ENCODE data around the gene UVRAG. TPM values are rescaled to one million over a fixed set of nuclear protein-coding genes. Genes with fewer than 3 reads are reported as not detected.

The UVRAG gene
- total and polyA plus RNA-seq, 2 of the 13 experiments (the other 11 are each of a cell fraction or from before 2014, with no cell fraction given): 9.7 to 17.3 TPM

DNA sequence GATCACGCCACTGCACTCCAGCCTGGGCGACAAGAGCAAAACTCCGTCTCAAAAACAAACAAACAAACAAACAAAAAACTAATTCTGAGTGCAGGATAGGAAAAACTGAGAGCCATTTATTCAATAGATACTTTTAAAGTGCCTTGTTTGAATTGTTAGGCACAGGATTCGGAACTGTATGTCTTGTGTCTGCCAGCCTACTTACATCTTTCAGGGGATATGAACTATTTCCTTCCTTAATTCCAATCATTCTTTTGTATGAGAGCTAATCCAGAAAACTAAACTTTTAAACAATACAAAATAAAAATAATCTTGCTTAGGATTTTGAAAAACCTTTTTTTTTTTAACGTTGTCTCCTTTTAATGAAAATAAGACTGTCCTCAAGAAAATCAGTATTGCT is 12.6 kb downstream of the UVRAG start:
- Histone ChIP-seq H3K4me2 (ENCODE audit: low read depth, low read length) (no peak overlapping the region), H2AFZ (ENCODE audit: low read length) (no peak overlapping the region), H4K20me1 (ENCODE audit: insufficient read depth, low read length) (no peaks in the 10 kb centered on the region), H3K9ac (ENCODE audit: insufficient read depth, low read depth, low read length) (no peak overlapping the region), H3K4me1 (ENCODE audit: insufficient read depth, low read length) (peaks cover 28% of the 10 kb centered on the region), H3K9me3 (ENCODE audit: low read length) (no peaks in the 10 kb centered on the region), H3K79me2 (ENCODE audit: insufficient read depth, low read length) (peaks cover 50% of the 10 kb centered on the region), H3K27me3 (ENCODE audit: control insufficient read depth in 1 of 2, insufficient read depth in 2 of 2, low read length in 2 of 2) (no peaks in the 10 kb centered on the region), H3K4me3 (replicated peaks in 1 of 3; ENCODE audit: insufficient read depth in 1 of 3, low read depth in 2 of 3, low read length in 3 of 3) (no peak overlapping the region), H3K27ac (ENCODE audit: extremely low read length, insufficient read depth, low read length) (no peak overlapping the region), H3K36me3 (replicated peaks in 1 of 2; ENCODE audit: control insufficient read depth in 1 of 2, insufficient read depth in 2 of 2, low read length in 2 of 2) (no peaks in the 10 kb centered on the region; a peak in 1 of 5 replicates)
- no peak for FAIRE-seq
- no peak for TF ChIP-seq GATAD2A (CRISPR knock-in tag; IDR thresholded peaks at IDR 0.05)
- TF ChIP-seq POGZ (CRISPR knock-in tag; IDR thresholded peaks at IDR 0.05): no peak
- TF ChIP-seq ZNF747 (CRISPR knock-in tag; IDR thresholded peaks at IDR 0.05; ENCODE audit: borderline replicate concordance): no peak
- no peak for TF ChIP-seq SMAD3 (CRISPR knock-in tag; IDR thresholded peaks at IDR 0.05)
- TF ChIP-seq MATR3 (CRISPR knock-in tag; IDR thresholded peaks at IDR 0.05): no peak
- no peak for TF ChIP-seq ZNF788 (CRISPR knock-in tag; IDR thresholded peaks at IDR 0.05; ENCODE audit: borderline replicate concordance)
- no peak for TF ChIP-seq AGO2 (optimal IDR thresholded peaks at IDR 0.05; ENCODE audit: low read depth, low read length)
- TF ChIP-seq RBFOX2 (IDR thresholded peaks at IDR 0.05; ENCODE audit: low read depth, low read length): no peak
- no peak for TF ChIP-seq ZNF251 (CRISPR knock-in tag; IDR thresholded peaks at IDR 0.05)
- ChIA-PET POLR2A (no interaction called here), CTCF (ENCODE audit: low intra/inter-chr PET ratio, low total read pairs) (no interaction called here)
- no TSS peak for BruUV-seq (replicated peaks)
- no peak for ATAC-seq
- 94% methylated on average over 5 of the region's 5 CpGs for WGBS (ENCODE audit: low lambda C conversion rate)
- intact Hi-C loops (cut with micrococcal nuclease; ENCODE audit: unreplicated experiment): no loop called here
- in situ Hi-C loops (cut with HindIII; ENCODE audit: extremely low pct_ligation_motif_present, low pct_unique_long_range_greater_than_20kb): no loop called here
- no peak for DNase-seq (ENCODE audit: low spot score)

DNA sequence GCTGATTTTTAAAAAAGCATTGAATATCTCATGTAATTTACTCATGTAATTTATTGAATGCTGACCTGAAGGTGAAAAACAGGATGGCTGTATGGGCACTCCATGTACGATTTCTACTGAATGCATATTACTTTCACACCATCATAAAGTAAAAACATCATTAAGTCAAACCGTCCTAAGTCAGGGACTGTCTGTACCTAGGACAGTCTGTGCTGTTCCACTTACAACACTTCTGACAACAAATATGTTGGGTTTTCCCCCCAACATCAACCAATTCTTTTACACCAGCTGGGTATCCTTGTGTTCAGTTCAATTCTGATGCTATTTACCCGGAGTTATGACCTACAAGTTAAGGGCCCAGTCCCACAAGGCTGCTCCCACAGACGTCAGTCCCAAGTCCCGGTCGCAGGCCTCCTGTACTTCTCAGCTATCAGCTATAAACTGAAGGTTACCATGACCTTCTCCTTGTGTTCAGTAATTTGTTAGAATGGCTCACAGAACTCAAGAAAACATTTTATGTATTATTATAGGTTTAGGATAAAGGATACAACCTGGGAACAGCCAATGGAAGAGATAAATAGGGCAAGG is 17.0 kb downstream of the UVRAG start:
- POLR2A ChIA-PET: no interaction called here
- Histone ChIP-seq H3K79me2 (ENCODE audit: insufficient read depth, low read length) (peaks cover 36% of the 10 kb centered on the region), H3K4me3 (replicated peaks in 1 of 3; ENCODE audit: insufficient read depth in 1 of 3, low read depth in 2 of 3, low read length in 3 of 3) (no peak overlapping the region), H3K4me1 (ENCODE audit: insufficient read depth, low read length) (no peaks in the 10 kb centered on the region), H3K27ac (ENCODE audit: extremely low read length, insufficient read depth, low read length) (no peak overlapping the region), H3K9ac (ENCODE audit: insufficient read depth, low read depth, low read length) (no peak overlapping the region), H3K36me3 (replicated peaks in 1 of 2; ENCODE audit: control insufficient read depth in 1 of 2, insufficient read depth in 2 of 2, low read length in 2 of 2) (no peaks in the 10 kb centered on the region), H4K20me1 (ENCODE audit: insufficient read depth, low read length) (no peaks in the 10 kb centered on the region), H3K27me3 (ENCODE audit: control insufficient read depth in 1 of 2, insufficient read depth in 2 of 2, low read length in 2 of 2) (no peaks in the 10 kb centered on the region), H3K9me3 (ENCODE audit: low read length) (no peaks in the 10 kb centered on the region), H2AFZ (ENCODE audit: low read length) (no peak overlapping the region), H3K4me2 (ENCODE audit: low read depth, low read length) (no peak overlapping the region)
- CTCF ChIA-PET (ENCODE audit: low intra/inter-chr PET ratio, low total read pairs): no interaction called here
- in situ Hi-C loops (cut with HindIII; ENCODE audit: extremely low pct_ligation_motif_present, low pct_unique_long_range_greater_than_20kb): no loop called here
- FAIRE-seq (no peak), ATAC-seq (no peak), DNase-seq (ENCODE audit: low spot score) (no peak)
- 99% methylated on average over 6 of the region's 6 CpGs for WGBS (ENCODE audit: low lambda C conversion rate)
- no TSS peak for BruUV-seq (replicated peaks)
- intact Hi-C loops (cut with micrococcal nuclease; ENCODE audit: unreplicated experiment): no loop called here
- TF ChIP-seq, protein P1, sequence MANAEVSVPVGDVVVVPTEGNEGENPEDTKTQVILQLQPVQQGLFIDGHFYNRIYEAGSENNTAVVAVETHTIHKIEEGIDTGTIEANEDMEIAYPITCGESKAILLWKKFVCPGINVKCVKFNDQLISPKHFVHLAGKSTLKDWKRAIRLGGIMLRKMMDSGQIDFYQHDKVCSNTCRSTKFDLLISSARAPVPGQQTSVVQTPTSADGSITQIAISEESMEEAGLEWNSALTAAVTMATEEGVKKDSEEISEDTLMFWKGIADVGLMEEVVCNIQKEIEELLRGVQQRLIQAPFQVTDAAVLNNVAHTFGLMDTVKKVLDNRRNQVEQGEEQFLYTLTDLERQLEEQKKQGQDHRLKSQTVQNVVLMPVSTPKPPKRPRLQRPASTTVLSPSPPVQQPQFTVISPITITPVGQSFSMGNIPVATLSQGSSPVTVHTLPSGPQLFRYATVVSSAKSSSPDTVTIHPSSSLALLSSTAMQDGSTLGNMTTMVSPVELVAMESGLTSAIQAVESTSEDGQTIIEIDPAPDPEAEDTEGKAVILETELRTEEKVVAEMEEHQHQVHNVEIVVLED (CRISPR knock-in tag; IDR thresholded peaks at IDR 0.05; ENCODE audit: borderline replicate concordance): no peak
- TF ChIP-seq SALL1 (CRISPR knock-in tag; IDR thresholded peaks at IDR 0.05): no peak
- no peak for TF ChIP-seq FIP1L1 (IDR thresholded peaks at IDR 0.05; ENCODE audit: borderline replicate concordance, insufficient read depth, low read depth, low read length)
- TF ChIP-seq ESRRA (CRISPR knock-in tag; IDR thresholded peaks at IDR 0.05; ENCODE audit: low read depth): no peak
- no peak for TF ChIP-seq JARID2 (CRISPR knock-in tag; IDR thresholded peaks at IDR 0.05; ENCODE audit: insufficient replicate concordance)
- TF ChIP-seq, protein P2, sequence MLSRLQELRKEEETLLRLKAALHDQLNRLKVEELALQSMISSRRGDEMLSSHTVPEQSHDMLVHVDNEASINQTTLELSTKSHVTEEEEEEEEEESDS (CRISPR knock-in tag; IDR thresholded peaks at IDR 0.05; ENCODE audit: borderline replicate concordance): no peak
- TF ChIP-seq TEAD3 (CRISPR knock-in tag; optimal IDR thresholded peaks at IDR 0.05; ENCODE audit: borderline replicate concordance): no peak
- no peak for TF ChIP-seq FOXA1 (IDR thresholded peaks at IDR 0.05)
- no peak for TF ChIP-seq FOXA1 (CRISPR knock-in tag; IDR thresholded peaks at IDR 0.05)
- no peak for TF ChIP-seq FOXP1 (IDR thresholded peaks at IDR 0.05)
- TF ChIP-seq FOXP1 (CRISPR knock-in tag; IDR thresholded peaks at IDR 0.05): no peak
- TF ChIP-seq FOSL2 (CRISPR knock-in tag; IDR thresholded peaks at IDR 0.05): no peak

All from HepG2 (cell line).